ENCODE measurements around the gene TMEM234. TPM values are rescaled to one million over a fixed set of nuclear protein-coding genes. Genes with fewer than 3 reads are reported as not detected.

The TMEM234 gene
- total and polyA plus RNA-seq, 2 of the 13 experiments (the other 11 are each of a cell fraction or from before 2014, with no cell fraction given) = 6.1 to 9.0 TPM

GRCh38 chr1:32179443-32180185, 42.5 kb downstream of the TMEM234 start, which contains the start of gene TXLNA (continued):
- TF ChIP-seq ONECUT2 (CRISPR knock-in tag; IDR thresholded peaks at IDR 0.05) (peak; percentile 39; the same call in 1 of the 2 replicates), ZNF670 (CRISPR knock-in tag; IDR thresholded peaks at IDR 0.05; ENCODE audit: borderline replicate concordance) (peak; percentile 91; the same call in 1 of the 2 replicates), SNAPC4 (CRISPR knock-in tag; IDR thresholded peaks at IDR 0.05) (peak; percentile 51; the same call in 1 of the 2 replicates), CBX1 (IDR thresholded peaks at IDR 0.05; ENCODE audit: low read depth) (no peak), KLF12 (CRISPR knock-in tag; IDR thresholded peaks at IDR 0.05; ENCODE audit: borderline replicate concordance) (peak; percentile 53), ZNF569 (CRISPR knock-in tag; IDR thresholded peaks at IDR 0.05; ENCODE audit: borderline replicate concordance) (no peak), ATAD3A (CRISPR knock-in tag; IDR thresholded peaks at IDR 0.05) (no peak), ZNF101 (CRISPR knock-in tag; IDR thresholded peaks at IDR 0.05; ENCODE audit: borderline replicate concordance, low read depth) (no peak), ZNF790 (CRISPR knock-in tag; IDR thresholded peaks at IDR 0.05; ENCODE audit: borderline replicate concordance) (peak; percentile 89; the same call in 1 of the 2 replicates), MAFK (conservative IDR thresholded peaks at IDR 0.05 in 1 of 2, IDR thresholded peaks at IDR 0.05 in 1 of 2; ENCODE audit: low read length in 2 of 2) (no peak), NPAS2 (CRISPR knock-in tag; IDR thresholded peaks at IDR 0.05; ENCODE audit: borderline replicate concordance) (no peak), PHF5A (CRISPR knock-in tag; IDR thresholded peaks at IDR 0.05; ENCODE audit: low read depth, unreplicated experiment) (no peak), ZFP82 (CRISPR knock-in tag; IDR thresholded peaks at IDR 0.05; ENCODE audit: borderline replicate concordance) (0 out of 2 replicates have a peak, but pooled peaks have one; percentile 83), ZNF788 (CRISPR knock-in tag; IDR thresholded peaks at IDR 0.05; ENCODE audit: borderline replicate concordance) (peak; percentile 84; the same call in 1 of the 2 replicates), SMARCE1 (IDR thresholded peaks at IDR 0.05; ENCODE audit: borderline replicate concordance) (no peak), HDAC2 (CRISPR knock-in tag; IDR thresholded peaks at IDR 0.05) (peak; percentile 77), ZNF136 (CRISPR knock-in tag; IDR thresholded peaks at IDR 0.05; ENCODE audit: low read depth) (no peak), MYNN (CRISPR knock-in tag; IDR thresholded peaks at IDR 0.05; ENCODE audit: low read depth) (no peak), TARDBP (CRISPR knock-in tag; IDR thresholded peaks at IDR 0.05) (peak; percentile 72), TP53 (CRISPR knock-in tag; conservative IDR thresholded peaks at IDR 0.05) (no peak; the same call in 1 of the 2 replicates), TEAD3 (CRISPR knock-in tag; optimal IDR thresholded peaks at IDR 0.05; ENCODE audit: borderline replicate concordance) (no peak), PAF1 (CRISPR knock-in tag; IDR thresholded peaks at IDR 0.05) (no peak), KDM1A (CRISPR knock-in tag; IDR thresholded peaks at IDR 0.05) (no peak; the same call in 1 of the 2 replicates)
- TF ChIP-seq, protein P1, sequence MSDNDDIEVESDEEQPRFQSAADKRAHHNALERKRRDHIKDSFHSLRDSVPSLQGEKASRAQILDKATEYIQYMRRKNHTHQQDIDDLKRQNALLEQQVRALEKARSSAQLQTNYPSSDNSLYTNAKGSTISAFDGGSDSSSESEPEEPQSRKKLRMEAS (IDR thresholded peaks at IDR 0.05) = peak; percentile 99
- TF ChIP-seq, protein P2, sequence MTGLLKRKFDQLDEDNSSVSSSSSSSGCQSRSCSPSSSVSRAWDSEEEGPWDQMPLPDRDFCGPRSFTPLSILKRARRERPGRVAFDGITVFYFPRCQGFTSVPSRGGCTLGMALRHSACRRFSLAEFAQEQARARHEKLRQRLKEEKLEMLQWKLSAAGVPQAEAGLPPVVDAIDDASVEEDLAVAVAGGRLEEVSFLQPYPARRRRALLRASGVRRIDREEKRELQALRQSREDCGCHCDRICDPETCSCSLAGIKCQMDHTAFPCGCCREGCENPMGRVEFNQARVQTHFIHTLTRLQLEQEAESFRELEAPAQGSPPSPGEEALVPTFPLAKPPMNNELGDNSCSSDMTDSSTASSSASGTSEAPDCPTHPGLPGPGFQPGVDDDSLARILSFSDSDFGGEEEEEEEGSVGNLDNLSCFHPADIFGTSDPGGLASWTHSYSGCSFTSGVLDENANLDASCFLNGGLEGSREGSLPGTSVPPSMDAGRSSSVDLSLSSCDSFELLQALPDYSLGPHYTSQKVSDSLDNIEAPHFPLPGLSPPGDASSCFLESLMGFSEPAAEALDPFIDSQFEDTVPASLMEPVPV (CRISPR knock-in tag; IDR thresholded peaks at IDR 0.05) = peak; percentile 94
